Activated T-helper 9 cell treated with anti-CD3 and anti-CD28 coated beads, Interleukin-2, amount 50 U/mL, for 16 hours (primary cell): Measurements from ENCODE around the gene ACTL7A.

Source experiments
- DNase-seq: peaks from one replicate; pipeline ENCODE4 v3.0.0-alpha.2; 2020; ENCODE audit warnings: low read depth

Gene ACTL7A

DNA sequence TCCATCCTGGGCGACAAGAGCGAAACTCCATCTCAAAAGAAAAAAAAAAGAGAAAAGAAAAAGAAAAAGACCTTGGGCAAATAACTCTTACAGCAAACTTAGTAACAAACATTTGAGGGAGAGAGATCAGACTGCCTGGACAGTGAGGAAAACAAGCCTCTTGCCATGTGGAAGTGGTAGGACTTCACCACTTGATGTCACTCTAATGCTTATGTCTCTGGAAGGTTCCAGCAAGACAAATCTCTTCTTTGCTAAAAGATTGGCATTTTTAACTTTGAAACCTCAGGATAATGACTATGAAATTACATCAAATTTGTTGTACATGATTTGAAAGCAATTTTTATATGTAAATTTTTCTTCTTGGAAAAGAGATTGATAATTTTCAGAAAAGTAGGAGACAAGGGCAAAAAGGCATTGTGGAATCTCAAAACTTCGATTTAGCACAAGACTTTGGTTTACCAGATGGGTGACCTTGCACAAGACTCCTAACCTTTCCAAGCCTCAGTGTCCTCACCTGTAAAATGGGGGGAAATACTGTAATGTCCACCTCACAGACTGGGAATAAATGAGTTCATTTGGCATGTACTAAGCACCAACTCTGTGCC, 11.7 kb upstream of the ACTL7A start:
- DNase-seq, result no peak

DNA sequence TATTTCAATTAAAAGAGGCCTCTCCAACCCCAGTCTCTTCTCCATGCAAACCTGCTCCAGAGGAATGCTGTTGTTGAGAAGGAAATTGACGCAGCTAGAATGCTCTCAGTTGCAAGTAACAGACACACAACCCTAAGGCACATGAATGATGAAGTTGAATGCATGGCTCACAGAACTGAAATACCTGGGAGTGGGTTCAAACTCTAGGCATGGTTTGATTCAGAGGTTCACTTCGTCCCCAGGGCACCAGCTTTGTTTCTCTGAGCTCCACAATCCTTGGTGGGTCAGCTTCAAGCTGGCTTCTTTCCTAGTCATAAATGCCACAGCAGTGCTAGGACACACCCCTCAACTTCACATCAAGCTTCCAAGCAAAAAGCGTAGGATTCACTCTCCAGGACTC, 10.9 kb upstream of the ACTL7A start:
- DNase-seq, result no peak

DNA sequence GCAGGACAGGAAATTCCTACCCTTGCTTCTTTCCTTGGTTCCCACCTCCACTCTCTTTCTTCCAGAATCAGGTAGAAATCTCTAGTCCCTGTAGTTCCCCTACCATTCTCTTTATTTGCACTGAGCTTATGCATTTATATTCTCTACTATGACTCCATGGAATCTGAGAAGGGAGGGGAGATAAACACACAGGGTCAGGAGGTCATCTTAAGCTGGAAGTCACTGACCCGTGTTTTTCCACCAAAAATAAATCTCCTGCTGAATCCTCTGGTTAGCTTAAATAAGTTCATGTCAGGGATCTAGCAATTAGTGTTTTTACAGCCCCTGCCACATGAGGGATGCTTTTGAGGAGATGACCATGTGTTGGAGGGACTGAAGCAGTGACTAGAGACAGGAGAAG, 10.0 kb upstream of the ACTL7A start:
- DNase-seq, result no peak

DNA sequence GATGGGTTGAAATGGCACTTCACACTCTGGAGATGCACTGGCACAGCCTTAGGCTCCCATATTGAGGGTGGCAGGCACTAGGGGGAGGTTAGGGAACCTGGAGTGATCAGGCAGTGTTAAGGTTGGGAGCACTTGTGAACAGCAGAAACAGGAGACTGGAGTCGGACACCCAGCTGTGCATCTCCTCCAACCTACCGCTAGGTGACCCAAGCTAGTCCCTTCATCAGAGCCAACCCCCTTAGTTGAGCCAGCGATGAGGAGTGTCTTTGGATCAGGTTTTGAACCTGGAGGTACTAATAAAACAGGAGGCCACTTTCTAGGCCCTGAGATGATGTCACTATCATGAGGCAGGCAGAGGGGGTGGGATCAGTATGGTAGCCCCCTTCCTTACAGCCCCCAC, 8.0 kb upstream of the ACTL7A start:
- DNase-seq, result no peak

DNA sequence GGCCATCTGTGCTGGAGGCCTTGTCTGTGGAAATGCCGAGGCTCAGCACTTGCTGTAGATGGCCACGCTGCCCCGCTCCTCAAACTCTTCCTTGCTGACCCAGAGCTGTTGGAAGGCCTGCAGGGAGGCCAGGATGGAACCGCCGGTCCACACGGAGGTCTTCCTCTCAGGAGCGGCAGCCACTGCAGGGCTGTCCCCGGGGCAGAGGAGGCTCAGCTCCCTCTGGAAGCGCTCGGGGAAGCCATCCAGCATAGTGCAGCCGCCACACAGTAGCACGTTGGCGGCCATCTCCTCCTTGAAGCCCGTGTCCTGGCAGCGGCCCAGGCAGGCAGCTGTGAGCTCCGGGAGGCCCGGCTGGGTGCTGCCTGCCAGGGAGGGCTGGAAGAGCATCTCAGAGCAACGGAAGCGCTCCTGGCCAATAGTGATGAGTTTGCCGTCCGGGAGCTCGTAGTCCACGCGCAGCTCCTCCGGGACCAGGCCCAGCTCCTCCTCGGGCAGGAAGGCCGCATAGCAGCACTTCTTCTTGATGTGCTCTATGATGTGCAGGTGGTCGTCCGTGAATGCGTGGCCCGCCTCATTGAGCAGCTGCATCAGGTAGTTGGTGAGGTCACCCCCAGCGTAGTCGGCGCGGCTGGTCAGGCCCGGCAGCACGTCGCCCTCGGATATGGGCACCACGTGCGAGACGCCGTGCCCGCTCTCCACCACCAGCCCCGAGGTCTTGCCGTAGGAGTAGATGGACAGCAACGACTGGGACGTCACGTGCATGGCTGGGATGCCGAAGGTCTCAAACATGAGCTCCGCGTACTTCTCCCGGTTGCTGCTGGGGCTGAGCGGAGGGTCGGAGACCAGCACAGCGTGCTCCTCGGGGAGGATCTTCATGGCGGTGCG, 7.2 kb upstream of the ACTL7A start:
- no peak for DNase-seq

DNA sequence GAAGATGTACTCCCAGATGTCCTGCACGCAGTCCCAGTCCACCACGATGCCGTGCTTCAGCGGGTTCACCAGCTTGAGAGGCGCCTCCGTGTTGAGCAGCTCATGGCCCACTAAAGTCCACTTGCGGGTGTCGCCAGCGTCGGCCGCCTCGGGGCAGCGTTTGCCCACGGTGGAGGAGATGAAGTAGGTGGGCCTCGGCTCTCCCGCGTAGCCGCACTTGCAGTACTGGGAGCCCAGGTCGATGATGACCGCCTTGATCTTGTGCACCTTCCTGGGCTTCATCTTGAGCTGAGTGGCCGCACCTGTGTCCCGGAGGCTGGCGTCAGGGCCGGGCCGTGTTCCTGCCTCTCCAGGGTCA, 6.6 kb upstream of the ACTL7A start:
- DNase-seq, result no peak

DNA sequence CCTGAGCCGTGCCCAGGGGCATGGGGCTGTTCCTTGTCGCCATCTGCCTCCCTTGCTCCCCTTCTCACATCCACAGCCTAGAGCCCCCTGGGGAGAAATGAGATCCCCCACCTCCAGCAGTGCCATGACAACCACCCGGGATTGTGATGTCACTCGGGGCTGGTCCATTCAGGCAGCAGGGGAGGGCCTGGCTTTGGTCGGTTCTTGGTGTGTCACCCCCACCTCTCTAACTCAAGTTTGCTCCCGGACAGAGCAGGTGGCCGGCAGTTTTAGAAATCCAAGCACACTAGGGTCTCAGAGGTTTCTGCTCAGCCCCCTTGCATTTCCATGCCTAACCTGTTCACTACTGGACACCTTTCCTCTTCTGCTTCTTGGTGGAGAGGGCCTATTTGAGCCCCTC, 6.2 kb upstream of the ACTL7A start, which contains the start of gene ACTL7B:
ACTL7B (minus strand) TSS at position 99 of the 400 bp plus-strand sequence; CDS start at position 43, 56 bp downstream.
- DNase-seq, result no peak

DNA sequence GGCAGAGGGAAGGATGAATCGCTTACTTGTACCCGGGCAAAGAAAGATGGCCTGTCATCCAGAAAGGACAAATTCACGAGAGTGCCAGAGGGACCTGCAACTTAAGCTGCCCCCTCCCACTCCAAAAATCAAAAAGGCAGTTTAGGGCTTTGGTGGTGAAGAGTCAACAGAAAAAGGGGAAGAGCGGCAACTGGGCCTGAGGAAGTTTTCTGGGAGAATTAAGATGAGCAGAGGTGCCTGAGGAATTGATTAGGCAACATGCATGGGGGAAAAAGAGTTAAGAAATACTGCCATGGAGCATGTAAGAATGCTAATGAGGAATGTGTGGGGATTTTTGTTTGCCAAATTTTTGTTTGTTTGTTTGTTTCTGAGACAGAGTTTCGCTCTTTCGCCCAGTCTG, 4.5 kb upstream of the ACTL7A start:
- DNase-seq, result no peak

DNA sequence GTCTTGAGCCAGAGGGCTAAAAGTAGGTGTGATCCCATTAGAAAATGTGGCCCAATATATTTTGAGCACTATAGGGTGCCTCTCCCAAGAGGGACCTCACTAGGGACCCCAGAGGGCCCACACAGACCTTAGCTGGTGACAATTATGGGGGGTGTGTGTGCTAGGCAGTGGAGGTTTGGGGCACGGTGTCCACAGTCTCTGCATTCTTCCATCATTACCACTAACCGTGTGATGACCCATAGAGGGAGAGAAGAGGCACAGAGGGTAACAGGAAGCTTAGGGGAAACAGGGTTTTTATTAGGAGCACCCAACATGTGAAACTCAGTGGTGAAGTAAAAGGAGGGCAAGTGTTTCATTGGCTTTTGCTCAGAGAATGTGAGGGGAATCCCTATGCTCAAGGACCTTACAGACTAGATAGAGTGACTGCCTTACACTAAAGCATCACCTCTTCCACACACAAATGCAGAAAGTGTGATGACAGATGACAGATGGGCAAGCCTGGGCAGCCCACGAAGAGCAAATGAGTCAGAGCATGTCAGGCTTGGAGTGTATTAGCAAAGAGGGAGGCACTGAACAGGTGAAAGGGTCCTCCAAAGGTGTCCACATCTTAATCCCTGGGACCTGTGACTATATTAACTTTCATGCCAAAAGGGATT, 2.5 kb upstream of the ACTL7A start:
- DNase-seq, result no peak

DNA sequence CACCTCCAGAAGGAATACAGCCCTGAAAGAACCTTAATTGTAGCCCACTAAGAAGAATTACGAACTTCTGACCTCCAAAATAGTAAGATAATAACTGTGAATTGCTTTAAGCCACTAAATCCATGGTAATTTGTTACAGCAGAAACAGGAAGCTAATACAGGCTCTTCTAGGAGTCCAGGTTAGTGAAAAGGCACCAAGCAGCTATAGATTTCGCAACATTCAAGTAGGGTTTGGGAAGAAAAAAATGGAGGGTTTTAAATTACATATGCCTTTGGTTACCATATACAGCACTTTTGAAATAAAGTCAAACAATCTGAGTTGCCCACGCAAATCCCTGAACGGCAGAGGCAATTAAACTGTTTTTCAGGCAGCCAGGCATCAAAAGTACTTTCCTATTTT, 1.7 kb upstream of the ACTL7A start:
- DNase-seq, result no peak

DNA sequence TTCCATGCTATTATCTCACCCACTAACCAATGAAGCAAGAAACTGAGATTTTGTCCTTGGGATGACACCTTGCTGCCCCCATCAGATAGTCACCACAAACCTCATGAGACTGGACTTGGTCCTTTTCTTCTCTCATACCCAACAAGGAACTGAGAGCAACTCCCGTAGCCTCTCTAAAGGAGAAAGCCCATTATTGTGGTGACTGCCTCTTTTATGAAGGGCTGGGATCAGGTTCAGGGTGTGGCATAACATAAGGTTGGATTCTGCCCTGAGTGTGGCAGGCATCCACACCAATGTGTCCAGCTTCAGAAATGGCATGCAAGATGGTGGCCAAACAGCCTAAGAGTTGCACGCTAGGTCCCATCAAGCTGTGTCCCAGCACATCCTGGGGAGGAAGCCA, 1.3 kb upstream of the ACTL7A start:
- DNase-seq, result no peak

DNA sequence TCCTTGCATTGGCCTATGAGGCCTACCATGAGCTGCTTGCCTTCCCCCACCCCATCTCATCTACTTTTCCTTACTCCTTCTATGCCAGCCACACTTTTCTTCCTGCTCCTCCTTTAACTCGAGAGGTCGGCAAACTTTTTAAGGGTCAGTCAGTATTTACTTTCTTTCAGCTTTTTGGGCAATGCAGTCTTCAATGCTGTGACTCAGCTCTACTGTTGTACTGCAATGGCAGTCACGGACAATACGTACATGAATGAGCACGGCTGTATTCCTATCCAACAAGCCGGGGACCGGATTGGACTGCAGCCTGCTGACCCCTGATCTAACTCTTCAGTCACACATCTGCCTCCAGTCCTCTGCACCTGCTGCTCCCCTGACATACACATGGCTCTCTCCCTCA, 602 bp upstream of the ACTL7A start:
- DNase-seq, result no peak

DNA sequence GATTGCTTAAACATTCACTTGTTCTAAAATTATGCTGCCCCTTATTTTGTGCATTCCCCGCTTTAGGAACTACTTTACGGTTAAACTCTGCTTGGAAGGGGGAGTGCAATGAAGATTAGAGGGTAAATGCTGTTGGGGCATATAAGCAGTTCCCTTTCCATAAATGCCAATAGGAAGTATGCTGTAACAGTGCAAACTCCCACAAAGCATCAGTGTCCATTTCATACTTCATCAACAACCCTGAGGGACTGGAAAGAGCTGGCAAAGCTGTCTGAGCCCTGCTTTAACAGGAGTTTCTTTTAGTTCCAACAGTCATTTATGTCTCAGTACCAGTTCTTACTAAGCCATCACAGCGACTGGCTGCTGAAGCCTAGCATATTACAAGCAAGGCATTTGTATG, 1.8 kb downstream of the ACTL7A start:
- no peak for DNase-seq

DNA sequence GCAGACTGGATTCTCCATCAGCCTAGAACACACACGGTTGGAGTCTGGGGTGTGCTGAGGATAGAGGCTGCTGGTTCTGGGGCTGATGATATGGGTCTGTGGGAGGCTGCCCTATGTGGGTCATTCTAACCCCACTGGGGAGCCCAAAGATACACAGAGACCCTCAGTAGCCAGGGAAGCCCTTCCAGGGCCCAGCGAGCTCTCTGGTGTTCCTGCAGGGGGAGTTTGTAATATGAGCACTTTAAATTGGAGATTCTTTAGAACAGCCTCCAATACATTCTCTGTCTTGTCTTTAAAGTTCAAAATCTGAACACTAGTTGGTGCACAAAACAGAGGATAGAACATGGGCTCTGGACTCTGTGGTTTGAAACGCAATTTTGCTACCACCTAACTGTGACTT, 2.4 kb downstream of the ACTL7A start:
- DNase-seq, result no peak

DNA sequence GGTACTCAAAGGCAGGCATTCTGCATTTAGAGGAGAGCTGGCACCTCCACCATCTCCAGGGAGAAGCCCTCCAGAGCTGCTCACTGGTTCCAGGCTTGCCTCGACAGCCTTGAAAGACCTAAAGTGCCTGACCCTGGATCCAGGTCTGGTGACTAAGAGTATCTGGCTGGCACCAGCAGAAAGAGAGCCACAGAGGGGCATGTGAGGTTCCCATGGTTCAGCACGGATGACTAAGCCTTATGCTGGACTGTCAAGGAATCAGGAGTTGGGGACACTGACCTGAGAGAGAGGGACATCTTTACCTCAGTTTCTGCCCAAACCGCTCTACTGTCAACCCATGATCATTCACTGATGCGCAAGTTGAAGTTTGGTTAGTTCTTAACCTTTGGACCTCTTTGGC, 3.0 kb downstream of the ACTL7A start:
- no peak for DNase-seq

DNA sequence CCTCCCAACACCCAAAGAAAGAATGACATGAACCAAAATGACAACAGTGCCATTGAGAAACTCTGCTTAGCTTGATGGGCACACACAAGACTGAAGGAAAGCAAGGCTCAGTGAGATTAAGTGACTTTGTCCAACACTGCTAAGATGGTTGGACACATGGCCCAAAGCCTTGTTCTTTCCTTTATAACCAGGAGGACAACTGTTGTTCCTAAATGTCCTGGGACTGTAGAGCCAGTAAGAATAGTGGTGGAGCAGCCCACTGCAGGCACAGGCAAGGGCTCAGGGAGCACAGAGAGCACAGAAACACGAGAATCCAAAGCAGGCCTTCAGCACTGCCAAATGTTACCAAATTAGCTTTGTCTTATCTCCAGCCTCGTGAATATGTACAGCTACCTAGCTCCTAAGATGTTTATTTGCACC, 3.9 kb downstream of the ACTL7A start:
- DNase-seq, result no peak

DNA sequence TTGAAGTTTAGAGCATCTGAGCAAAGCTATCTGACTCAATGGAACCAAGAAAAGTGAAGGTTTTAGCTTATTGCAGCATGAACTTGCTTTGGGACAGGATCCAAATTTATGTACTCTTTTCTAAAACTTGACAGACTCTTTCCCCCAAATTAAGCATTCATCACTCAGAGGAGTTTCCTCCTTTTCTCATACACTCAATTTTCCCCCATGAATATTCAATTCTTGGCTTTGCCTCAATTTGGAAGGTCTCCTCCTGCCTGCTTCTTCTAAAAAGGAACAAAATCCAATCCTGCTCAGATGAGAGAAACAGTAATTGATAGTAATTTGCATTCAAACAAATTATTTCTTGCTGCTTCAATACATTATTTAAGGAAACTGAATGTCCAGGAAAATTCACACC, 5.0 kb downstream of the ACTL7A start:
- no peak for DNase-seq

DNA sequence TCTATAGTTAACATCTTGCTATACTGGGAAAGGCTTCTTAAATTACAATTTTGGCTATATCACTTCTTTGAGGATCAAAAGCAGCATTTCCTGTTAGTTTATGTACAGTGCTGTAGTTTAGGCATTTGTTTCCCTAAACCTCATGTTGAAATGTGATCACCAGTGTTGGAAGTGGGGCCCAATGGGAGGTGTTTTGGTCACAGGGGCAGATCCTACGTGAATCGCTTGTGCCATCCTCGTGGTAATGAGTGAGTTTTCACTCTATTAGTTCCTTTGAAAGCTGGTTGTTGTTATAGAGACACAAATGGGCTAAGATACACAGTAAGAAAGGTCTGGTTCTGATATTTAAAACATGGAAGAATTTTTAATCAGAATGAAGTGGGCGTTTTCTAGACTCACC, 5.8 kb downstream of the ACTL7A start:
- no peak for DNase-seq

DNA sequence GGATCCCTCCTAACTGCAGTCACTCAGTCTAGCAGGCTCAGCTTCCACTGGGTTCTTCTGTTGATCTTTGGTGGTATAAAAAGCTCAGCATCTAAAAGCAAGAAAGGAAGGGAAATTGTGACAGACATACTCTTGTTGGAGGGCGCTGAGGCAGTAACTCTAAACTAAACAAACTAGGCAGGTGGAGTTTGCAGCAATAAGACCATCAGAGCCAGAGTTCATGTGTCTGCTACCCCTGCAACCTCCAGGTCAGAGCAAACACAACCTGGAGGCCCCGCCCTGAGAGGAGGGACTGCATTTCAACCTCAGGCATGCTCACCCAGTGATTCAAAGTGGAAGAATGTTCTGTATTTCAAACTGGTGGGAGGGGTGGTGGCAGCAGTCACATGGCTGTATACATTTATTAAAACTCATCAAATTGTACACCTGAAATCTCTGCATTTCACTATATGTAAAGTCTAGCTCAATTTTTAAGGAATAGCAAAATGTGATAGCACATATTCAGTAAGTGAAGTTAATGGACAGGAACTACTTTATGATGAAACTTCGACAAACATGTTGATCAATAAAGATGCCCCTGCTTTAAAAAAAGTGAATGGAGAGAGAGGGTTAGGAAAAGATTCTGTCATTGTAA, 7.1 kb downstream of the ACTL7A start:
- DNase-seq, result no peak

DNA sequence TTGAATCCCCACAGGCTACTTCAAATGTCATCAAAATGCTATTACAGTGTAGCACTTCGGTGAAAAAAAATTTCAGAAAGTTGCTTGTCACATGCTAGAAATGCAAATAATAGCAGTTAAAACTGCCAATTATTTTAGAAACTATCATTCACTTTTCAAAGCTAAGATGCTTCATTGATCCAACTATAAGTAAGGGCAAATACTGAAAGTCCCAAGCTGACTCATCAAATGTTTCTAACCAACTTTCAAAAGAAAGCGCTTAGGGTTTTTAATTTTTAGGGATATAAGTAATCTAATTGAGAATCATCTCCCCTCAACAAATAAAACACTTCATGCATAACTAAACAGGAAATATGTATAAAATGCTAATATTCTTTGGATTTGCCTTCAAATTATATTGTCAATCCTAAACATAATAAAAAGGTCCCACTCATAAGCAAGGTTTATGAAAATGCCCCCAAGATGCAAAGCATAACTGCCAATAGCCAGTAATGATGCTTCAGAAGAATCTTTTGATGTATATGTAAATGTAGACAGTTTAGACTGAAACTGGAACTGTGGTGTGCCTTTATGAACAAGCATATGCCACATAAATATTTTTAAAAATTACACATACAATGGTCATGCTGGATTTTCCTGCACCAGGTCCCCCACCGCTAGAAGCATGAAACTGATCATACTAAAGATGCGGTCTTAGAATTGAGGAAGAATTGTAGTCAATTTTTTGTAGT, 12.2 kb downstream of the ACTL7A start:
- DNase-seq, result no peak

DNA sequence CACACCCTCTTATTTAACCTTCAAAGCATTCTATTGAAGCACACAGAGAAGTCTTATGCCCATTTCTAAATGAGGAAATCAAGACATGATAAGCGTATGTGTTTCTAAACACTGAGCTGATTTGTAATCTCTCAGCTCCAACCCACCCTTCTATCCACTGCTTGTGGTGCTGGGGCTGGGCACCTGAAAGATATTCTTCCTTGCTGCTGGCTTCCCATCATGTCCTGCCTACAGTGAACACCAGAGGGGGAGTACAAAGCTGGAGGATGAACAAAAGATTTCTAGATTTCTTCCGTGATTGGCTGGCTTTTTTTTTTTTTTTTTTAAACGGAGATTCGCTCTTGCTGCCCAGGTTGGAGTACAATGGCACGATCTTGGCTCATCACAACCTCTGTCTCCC, 14.4 kb downstream of the ACTL7A start:
- no peak for DNase-seq

DNA sequence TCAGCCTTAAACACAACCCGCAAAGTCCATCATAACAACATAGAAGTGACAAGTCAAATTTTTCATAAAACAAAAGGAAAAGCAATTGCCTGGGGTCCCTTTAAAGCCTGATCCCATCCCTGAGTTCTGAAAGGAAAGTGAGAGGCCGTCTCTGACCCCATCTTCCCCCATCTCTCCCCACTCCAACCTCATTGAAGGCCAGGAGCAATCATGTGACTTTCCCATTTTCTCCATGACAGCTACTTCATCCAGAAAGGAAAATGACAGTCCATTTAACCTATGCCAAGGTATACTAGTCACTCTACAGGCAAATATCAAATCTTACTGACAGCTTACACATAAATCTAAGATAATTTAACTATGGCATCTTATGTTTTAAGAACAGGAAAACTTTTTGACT, 15.5 kb downstream of the ACTL7A start:
- no peak for DNase-seq
